CD14-positive monocyte (primary cell): ENCODE results near the gene RANBP1. TPM values are rescaled to one million over a fixed set of nuclear protein-coding genes. Genes with fewer than 3 reads are reported as not detected.

Experiments
- DNase-seq, 3 donors: peaks; one replicate each; pipeline ENCODE4 v3.0.0-alpha.2; 2011 to 2022
- H2AFZ ChIP-seq: 2 replicates; pipeline ENCODE4 v1.6.0; 2012; ENCODE audit warnings: mild to moderate bottlenecking, low read depth, low read length, inconsistent platforms; ENCODE audit not compliant: insufficient read depth, poor library complexity, severe bottlenecking
- H3K27ac ChIP-seq, 2 donors: 1 replicate in 1 of 2; 2 replicates in 1 of 2; pipeline ENCODE4 v1.5.1; 2012 to 2013; ENCODE audit warnings: low read length in 2 of 2, control low read depth in 1 of 2, inconsistent platforms in 1 of 2, low read depth in 1 of 2, mild to moderate bottlenecking in 1 of 2
- H3K27me3 ChIP-seq, 2 donors: one replicate each; pipeline versions ENCODE4 v1.6.0 to v1.6.1; 2011 to 2013; ENCODE audit warnings: low read length in 2 of 2; ENCODE audit not compliant: control insufficient read depth in 2 of 2, insufficient read depth in 2 of 2
- H3K36me3 ChIP-seq, 2 donors: replicated peaks in 1 of 2; 1 replicate in 1 of 2; 2 replicates in 1 of 2; pipeline versions ENCODE4 v1.5.1 to v1.6.1; 2012 to 2013; ENCODE audit warnings: low read length in 2 of 2, control low read depth in 1 of 2, inconsistent platforms in 1 of 2, mild to moderate bottlenecking in 1 of 2; ENCODE audit not compliant: insufficient read depth in 2 of 2, control insufficient read depth in 1 of 2
- H3K4me1 ChIP-seq, 2 donors: 1 replicate in 1 of 2; 2 replicates in 1 of 2; pipeline versions ENCODE4 v1.5.1 to v1.6.1; 2012 to 2013; ENCODE audit warnings: low read length in 2 of 2, control low read depth in 1 of 2, inconsistent platforms in 1 of 2, mild to moderate bottlenecking in 1 of 2, moderate library complexity in 1 of 2; ENCODE audit not compliant: insufficient read depth in 2 of 2, control insufficient read depth in 1 of 2
- H3K4me2 ChIP-seq: replicated peaks from 2 replicates; pipeline ENCODE3; 2012; ENCODE audit warnings: low read length, moderate library complexity, mild to moderate bottlenecking; ENCODE audit not compliant: poor library complexity, severe bottlenecking; ENCODE audit errors: extremely low read depth
- H3K4me3 ChIP-seq, 3 experiments: fragments of 200-600 bp in 1 of 3; sonication (generic) in 1 of 3; replicated peaks in 1 of 3; 1 replicate in 2 of 3; 2 replicates in 1 of 3; pipeline ENCODE4 v1.5.1; 2011 to 2013; ENCODE audit warnings: low read length in 3 of 3, mild to moderate bottlenecking in 3 of 3, control low read depth in 2 of 3, low read depth in 2 of 3, inconsistent platforms in 1 of 3, moderate library complexity in 1 of 3
- H3K79me2 ChIP-seq: 2 replicates; pipeline ENCODE4 v1.6.0; 2012; ENCODE audit warnings: mild to moderate bottlenecking, control low read depth, inconsistent platforms, low read length, moderate library complexity; ENCODE audit not compliant: insufficient read depth
- H3K9ac ChIP-seq: 2 replicates; pipeline ENCODE4 v1.6.0; 2017; ENCODE audit warnings: low read length, mild to moderate bottlenecking; ENCODE audit not compliant: insufficient read depth, poor library complexity, severe bottlenecking
- H3K9me3 ChIP-seq, 2 donors: replicated peaks in 1 of 2; 1 replicate in 1 of 2; 2 replicates in 1 of 2; pipeline versions ENCODE4 v1.5.1 to v1.6.1; 2012 to 2013; ENCODE audit warnings: low read length in 2 of 2, control low read depth in 1 of 2; ENCODE audit not compliant: control insufficient read depth in 1 of 2, insufficient read depth in 1 of 2
- H4K20me1 ChIP-seq: 2 replicates; pipeline ENCODE4 v1.6.0; 2012; ENCODE audit warnings: mild to moderate bottlenecking, low read length, control low read depth, moderate library complexity; ENCODE audit not compliant: insufficient read depth
- H3K27ac Mint-ChIP-seq, 7 donors: one replicate each; pipeline ENCODE4 v1.8.0; 2020; ENCODE audit warnings: mild to moderate bottlenecking in 7 of 7, mixed read lengths in 7 of 7, moderate library complexity in 6 of 7, inconsistent platforms in 2 of 7
- H3K27me3 Mint-ChIP-seq, 3 donors: one replicate each; pipeline ENCODE4 v1.8.0; 2021 to 2022; ENCODE audit warnings: low read depth in 3 of 3, mild to moderate bottlenecking in 3 of 3, mixed read lengths in 3 of 3, moderate library complexity in 3 of 3, inconsistent platforms in 1 of 3
- H3K36me3 Mint-ChIP-seq, 2 donors: one replicate each; pipeline ENCODE4 v1.8.0; 2020; ENCODE audit warnings: mixed read lengths in 2 of 2, inconsistent platforms in 1 of 2, mild to moderate bottlenecking in 1 of 2
- H3K4me1 Mint-ChIP-seq: one replicate; pipeline ENCODE4 v1.8.0; 2020; ENCODE audit warnings: mild to moderate bottlenecking, mixed read lengths
- H3K4me3 Mint-ChIP-seq, 2 donors: one replicate each; pipeline ENCODE4 v1.8.0; 2020; ENCODE audit warnings: mild to moderate bottlenecking in 2 of 2, mixed read lengths in 2 of 2, moderate library complexity in 1 of 2
- H3K9me3 Mint-ChIP-seq, 7 donors: one replicate each; pipeline ENCODE4 v1.8.0; 2020 to 2022; ENCODE audit warnings: mixed read lengths in 7 of 7, mild to moderate bottlenecking in 6 of 7, moderate library complexity in 6 of 7, inconsistent platforms in 2 of 7
- WGBS: methylation state at CpG from one replicate; pipeline ENCODE4 v1.1.5; 2013; ENCODE audit warnings: missing lambda C conversion rate; ENCODE audit not compliant: insufficient coverage; 5-methylcytosine and 5-hydroxymethylcytosine counted together
- intact Hi-C, 2 donors: fragments of 100-400 bp; cut with micrococcal nuclease; formaldehyde crosslinking; loops; one replicate each; pipeline versions ENCODE4 v1.15.0 to v1.15.1; 2023
- polyA plus RNA-seq, 3 donors: library from polyadenylated mRNA; depleted of rRNA in 1 of 3; unstranded in 2 of 3; stranded (reverse) in 1 of 3; fragments of 300-500 nt in 2 of 3; fragments of >200 nt in 1 of 3; fragmentation: Illumina TruSeq in 2 of 3; gene quantifications; 1 replicate in 2 of 3; 2 replicates in 1 of 3; pipeline ENCODE4 v1.2.3, GENCODE V29; 2012 to 2021
- TF ChIP-seq, protein P1 (sequence below): fragments of 200-600 bp; IDR thresholded peaks from one replicate; pipeline ENCODE4 v1.8.0; 2022; ENCODE audit warnings: antibody characterized with exemption, mild to moderate bottlenecking

Gene RANBP1
- polyA plus RNA-seq, 3 donors = 45.0 to 52.3 (median 47.4) TPM

DNA sequence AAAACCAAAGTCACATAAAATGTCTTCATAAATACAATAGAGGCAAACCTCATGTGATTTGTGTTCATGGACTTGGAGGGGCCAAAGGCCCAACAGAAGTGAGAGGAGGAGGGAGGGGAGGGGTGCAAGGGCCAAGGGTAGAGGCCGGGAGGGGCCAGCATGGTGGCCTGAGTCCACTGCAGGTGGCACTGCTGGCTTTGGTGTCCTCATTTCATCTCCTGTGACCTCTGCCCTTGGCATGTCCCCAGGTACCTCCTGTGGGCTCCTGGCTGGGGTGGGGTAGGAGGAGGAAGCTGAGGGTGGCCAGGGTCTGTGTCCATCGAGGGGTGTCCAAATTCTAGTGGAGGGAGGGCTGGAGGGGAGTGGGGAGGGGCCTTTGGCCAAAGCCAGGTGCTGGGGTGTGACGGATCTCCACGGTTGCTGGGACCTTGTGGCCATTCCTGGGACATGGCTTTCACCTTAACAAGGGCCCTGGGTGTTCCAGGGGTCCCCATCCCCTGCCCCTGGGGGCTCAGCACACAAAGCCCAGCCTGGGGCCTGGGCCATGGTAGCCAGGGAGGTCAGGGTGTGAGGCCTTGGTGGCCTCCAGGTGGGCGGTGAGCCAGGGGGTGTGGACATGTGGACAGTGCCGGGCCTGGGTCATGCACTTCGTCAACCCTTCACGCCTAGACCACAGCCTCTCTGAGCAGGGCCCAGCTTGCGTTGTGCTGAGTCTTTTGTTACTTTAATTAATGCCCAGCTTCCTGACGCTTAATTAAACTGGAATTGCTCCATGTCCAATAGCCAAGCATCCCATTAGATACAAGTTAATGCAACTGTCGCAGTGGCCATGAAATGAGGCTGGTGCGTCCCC, 55.6 kb downstream of the RANBP1 start:
- intact Hi-C loops = no loop called here
- 93% methylated on average over 10 of the region's 12 CpGs for WGBS
- Histone ChIP-seq H3K4me2 (no peak overlapping the region), H3K36me3 (no peaks in the 10 kb centered on the region), H4K20me1 (no peaks in the 10 kb centered on the region), H3K27me3 (no peaks in the 10 kb centered on the region), H3K9me3 (no peaks in the 10 kb centered on the region), H3K4me3 (no peak overlapping the region), H3K9ac (no peak overlapping the region), H3K4me1 (no peaks in the 10 kb centered on the region), H2AFZ (no peak overlapping the region), H3K27ac (no peak overlapping the region), H3K79me2 (no peaks in the 10 kb centered on the region)
- DNase-seq = no peak
- Mint-ChIP-seq H3K36me3 (no peaks in the 10 kb centered on the region), H3K27me3 (peaks cover 1 to 4% (median 3%) of the 10 kb centered on the region in 3 donors), H3K4me3 (no peak overlapping the region), H3K9me3 (no peaks in the 10 kb centered on the region), H3K4me1 (no peaks in the 10 kb centered on the region), H3K27ac (no peak overlapping the region)
- TF ChIP-seq, protein P1, sequence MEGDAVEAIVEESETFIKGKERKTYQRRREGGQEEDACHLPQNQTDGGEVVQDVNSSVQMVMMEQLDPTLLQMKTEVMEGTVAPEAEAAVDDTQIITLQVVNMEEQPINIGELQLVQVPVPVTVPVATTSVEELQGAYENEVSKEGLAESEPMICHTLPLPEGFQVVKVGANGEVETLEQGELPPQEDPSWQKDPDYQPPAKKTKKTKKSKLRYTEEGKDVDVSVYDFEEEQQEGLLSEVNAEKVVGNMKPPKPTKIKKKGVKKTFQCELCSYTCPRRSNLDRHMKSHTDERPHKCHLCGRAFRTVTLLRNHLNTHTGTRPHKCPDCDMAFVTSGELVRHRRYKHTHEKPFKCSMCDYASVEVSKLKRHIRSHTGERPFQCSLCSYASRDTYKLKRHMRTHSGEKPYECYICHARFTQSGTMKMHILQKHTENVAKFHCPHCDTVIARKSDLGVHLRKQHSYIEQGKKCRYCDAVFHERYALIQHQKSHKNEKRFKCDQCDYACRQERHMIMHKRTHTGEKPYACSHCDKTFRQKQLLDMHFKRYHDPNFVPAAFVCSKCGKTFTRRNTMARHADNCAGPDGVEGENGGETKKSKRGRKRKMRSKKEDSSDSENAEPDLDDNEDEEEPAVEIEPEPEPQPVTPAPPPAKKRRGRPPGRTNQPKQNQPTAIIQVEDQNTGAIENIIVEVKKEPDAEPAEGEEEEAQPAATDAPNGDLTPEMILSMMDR = no peak

DNA sequence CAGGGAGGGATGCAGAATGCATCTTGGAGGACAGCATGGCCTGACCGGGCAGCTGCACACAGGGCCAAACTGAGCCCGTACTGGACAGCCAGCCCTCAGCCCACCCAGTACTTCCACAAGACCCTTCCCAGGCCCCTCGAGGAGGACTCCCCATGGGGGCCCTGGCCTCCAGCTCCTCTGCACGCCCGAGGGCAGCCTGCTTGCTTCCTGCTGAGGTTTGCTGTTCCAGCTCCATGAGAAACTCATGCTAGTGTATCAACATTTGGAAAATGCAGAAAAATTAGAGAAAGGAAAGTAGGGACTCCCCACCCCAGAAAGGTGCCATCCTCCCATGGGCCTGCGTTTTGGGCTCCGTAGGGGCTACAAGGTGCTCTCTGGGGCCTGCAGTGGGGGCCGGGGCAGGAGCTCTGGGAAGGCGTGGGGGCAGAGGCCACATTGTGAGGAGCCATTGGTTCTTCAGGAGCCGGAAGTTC, 56.3 kb downstream of the RANBP1 start:
- Mint-ChIP-seq H3K36me3 (no peaks in the 10 kb centered on the region), H3K4me3 (no peak overlapping the region), H3K27me3 (peaks cover 0 to 4% (median 3%) of the 10 kb centered on the region in 3 donors), H3K4me1 (no peaks in the 10 kb centered on the region), H3K9me3 (no peaks in the 10 kb centered on the region), H3K27ac (no peak overlapping the region)
- Histone ChIP-seq H3K27ac (no peak overlapping the region), H3K9me3 (no peaks in the 10 kb centered on the region), H3K79me2 (no peaks in the 10 kb centered on the region), H3K4me1 (no peaks in the 10 kb centered on the region), H3K36me3 (no peaks in the 10 kb centered on the region), H3K9ac (no peak overlapping the region), H2AFZ (no peak overlapping the region), H3K4me3 (no peak overlapping the region), H3K27me3 (no peaks in the 10 kb centered on the region), H3K4me2 (no peak overlapping the region), H4K20me1 (no peaks in the 10 kb centered on the region)
- WGBS = 100% methylated on average over 5 of the region's 10 CpGs
- DNase-seq = no peak
- TF ChIP-seq, protein P1 = no peak
- intact Hi-C loops = no loop called here
